WTC11 (cell line): ENCODE data around the gene B4GALT4. TPM values are rescaled to one million over a fixed set of nuclear protein-coding genes. Genes with fewer than 3 reads are reported as not detected.

Experiments
- ATAC-seq: fragments of 200-7000 bp; cut with Tn5 transposase; 2 replicates; pipeline ENCODE4 v1.10.0; 2021; ENCODE audit warnings: mild to moderate bottlenecking, moderate library complexity
- CTCF ChIA-PET: fragments of 300-600 bp; sonication (Branson Sonifier 250); formaldehyde crosslinking; loops from one replicate; lab custom pipeline; 2021; ENCODE audit warnings: antibody characterized with exemption; lab: Charles Lee
- POLR2A ChIA-PET: fragments of 350-600 bp; sonication (Branson Sonifier 250); formaldehyde crosslinking; loops from one replicate; lab custom pipeline; 2021; ENCODE audit warnings: antibody characterized with exemption; lab: Charles Lee
- DNase-seq: peaks from one replicate; pipeline ENCODE4 v3.0.0; 2021; ENCODE audit warnings: low spot score
- H3K27ac Mint-ChIP-seq: 2 replicates; pipeline ENCODE4 v1.8.0; 2021; ENCODE audit warnings: mixed read lengths
- H3K27me3 Mint-ChIP-seq: 2 replicates; pipeline ENCODE4 v1.8.0; 2021; ENCODE audit warnings: low read depth, mild to moderate bottlenecking, moderate library complexity, mixed read lengths
- H3K36me3 Mint-ChIP-seq: 2 replicates; pipeline ENCODE4 v1.8.0; 2021; ENCODE audit warnings: mixed read lengths
- H3K4me1 Mint-ChIP-seq: 2 replicates; pipeline ENCODE4 v1.8.0; 2022; ENCODE audit warnings: mixed read lengths
- H3K4me3 Mint-ChIP-seq: 2 replicates; pipeline ENCODE4 v1.8.0; 2021; ENCODE audit warnings: mild to moderate bottlenecking, moderate library complexity, mixed read lengths
- H3K9me3 Mint-ChIP-seq: 2 replicates; pipeline ENCODE4 v1.8.0; 2021; ENCODE audit warnings: mixed read lengths
- ARID4B ChIP-seq: sonication (generic); formaldehyde crosslinking; IDR thresholded peaks from 2 replicates; pipeline ENCODE4 v1.8.0; 2023; ENCODE audit warnings: missing genetic modification reagents, mild to moderate bottlenecking, borderline replicate concordance
- CTCF ChIP-seq: fragments of 200-600 bp; IDR thresholded peaks from 2 replicates; pipeline ENCODE4 v1.8.0; 2022; ENCODE audit warnings: antibody characterized with exemption
- E2F4 ChIP-seq: sonication (generic); formaldehyde crosslinking; IDR thresholded peaks from 2 replicates; pipeline ENCODE4 v1.8.1; 2022; ENCODE audit warnings: low read depth, mild to moderate bottlenecking, moderate library complexity, missing genetic modification reagents, borderline replicate concordance
- FOXK1 ChIP-seq: sonication (generic); formaldehyde crosslinking; IDR thresholded peaks from 2 replicates; pipeline ENCODE4 v1.8.0; 2022; ENCODE audit warnings: mild to moderate bottlenecking, moderate library complexity, missing genetic modification reagents
- KAT7 ChIP-seq: sonication (generic); formaldehyde crosslinking; IDR thresholded peaks from 2 replicates; pipeline ENCODE4 v1.8.1; 2023; ENCODE audit warnings: missing genetic modification reagents, mild to moderate bottlenecking, borderline replicate concordance
- NFATC4 ChIP-seq: fragments of 250-450 bp; sonication (Bioruptor Pico); IDR thresholded peaks from 2 replicates; pipeline ENCODE4 v1.9.0; 2021; ENCODE audit warnings: mild to moderate bottlenecking
- NR2C2 ChIP-seq: sonication (generic); formaldehyde crosslinking; IDR thresholded peaks from 2 replicates; pipeline ENCODE4 v1.8.0; 2022; ENCODE audit warnings: mild to moderate bottlenecking, missing genetic modification reagents
- PRDM15 ChIP-seq: sonication (generic); formaldehyde crosslinking; IDR thresholded peaks from 2 replicates; pipeline ENCODE4 v1.8.0; 2022; ENCODE audit warnings: missing genetic modification reagents
- SOX15 ChIP-seq: fragments of 250-450 bp; sonication (Bioruptor Pico); IDR thresholded peaks from 2 replicates; pipeline ENCODE4 v1.9.0; 2021; ENCODE audit warnings: mild to moderate bottlenecking
- STAT6 ChIP-seq: sonication (generic); formaldehyde crosslinking; conservative IDR thresholded peaks from 2 replicates; pipeline ENCODE4 v1.8.1; 2023; ENCODE audit warnings: mild to moderate bottlenecking, low read depth, missing genetic modification reagents, moderate library complexity
- ZMAT4 ChIP-seq: fragments of 250-450 bp; sonication (Bioruptor Pico); IDR thresholded peaks from 2 replicates; pipeline ENCODE4 v1.9.0; 2021; ENCODE audit warnings: mild to moderate bottlenecking
- ZNF396 ChIP-seq: fragments of 250-450 bp; sonication (Bioruptor Pico); IDR thresholded peaks from 2 replicates; pipeline ENCODE4 v1.8.0; 2021; ENCODE audit warnings: mild to moderate bottlenecking, moderate library complexity, borderline replicate concordance
- ZNF425 ChIP-seq: fragments of 250-450 bp; sonication (Bioruptor Pico); conservative IDR thresholded peaks from 2 replicates; pipeline ENCODE4 v1.9.0; 2021; ENCODE audit warnings: mild to moderate bottlenecking
- ZNF512 ChIP-seq: sonication (generic); formaldehyde crosslinking; IDR thresholded peaks from 2 replicates; pipeline ENCODE4 v1.8.1; 2022; ENCODE audit warnings: missing genetic modification reagents, borderline replicate concordance
- total RNA-seq: library from RNA; stranded (reverse); gene quantifications from 3 replicates; pipeline ENCODE4 v1.2.3, GENCODE V29; 2021

B4GALT4 gene
- total RNA-seq, 1 experiment from 2014 or later = 37.7 TPM

GRCh38 chr3:119237299-119237698, 3.4 kb downstream of the B4GALT4 start (continued):
- TF ChIP-seq PRDM15 (CRISPR knock-in tag) (no peak), ZNF425 (CRISPR knock-in tag) (no peak)

GRCh38 chr3:119236756-119237155, 3.9 kb downstream of the B4GALT4 start:
- Mint-ChIP-seq H3K9me3 (no peaks in the 10 kb centered on the region), H3K4me3 (no peak overlapping the region), H3K4me1 (peaks cover 13% of the 10 kb centered on the region)
- TF ChIP-seq NFATC4 (CRISPR knock-in tag) (no peak), ZNF396 (CRISPR knock-in tag) (no peak), ZMAT4 (no peak), CTCF (no peak), NR2C2 (CRISPR knock-in tag) (no peak), ZNF425 (CRISPR knock-in tag) (no peak), KAT7 (CRISPR knock-in tag) (no peak), ARID4B (CRISPR knock-in tag) (no peak), E2F4 (CRISPR knock-in tag) (no peak), FOXK1 (CRISPR knock-in tag) (no peak), STAT6 (CRISPR knock-in tag) (no peak), SOX15 (no peak), ZNF512 (no peak)

More at GRCh38 chr3:119236756-119237155, 3.9 kb downstream of the B4GALT4 start:
- CTCF ChIA-PET = no interaction called here
- no peak for ATAC-seq
- Mint-ChIP-seq H3K27me3 (no peaks in the 10 kb centered on the region), H3K36me3 (peaks cover 41% of the 10 kb centered on the region), H3K27ac (no peak overlapping the region)
- POLR2A ChIA-PET = no interaction called here
- no peak for DNase-seq
